ENCODE data around the gene TMEM53.
A peak's percentile ranks its signal among the peaks of the same experiment; 100 is the strongest.

Gene TMEM53

DNA sequence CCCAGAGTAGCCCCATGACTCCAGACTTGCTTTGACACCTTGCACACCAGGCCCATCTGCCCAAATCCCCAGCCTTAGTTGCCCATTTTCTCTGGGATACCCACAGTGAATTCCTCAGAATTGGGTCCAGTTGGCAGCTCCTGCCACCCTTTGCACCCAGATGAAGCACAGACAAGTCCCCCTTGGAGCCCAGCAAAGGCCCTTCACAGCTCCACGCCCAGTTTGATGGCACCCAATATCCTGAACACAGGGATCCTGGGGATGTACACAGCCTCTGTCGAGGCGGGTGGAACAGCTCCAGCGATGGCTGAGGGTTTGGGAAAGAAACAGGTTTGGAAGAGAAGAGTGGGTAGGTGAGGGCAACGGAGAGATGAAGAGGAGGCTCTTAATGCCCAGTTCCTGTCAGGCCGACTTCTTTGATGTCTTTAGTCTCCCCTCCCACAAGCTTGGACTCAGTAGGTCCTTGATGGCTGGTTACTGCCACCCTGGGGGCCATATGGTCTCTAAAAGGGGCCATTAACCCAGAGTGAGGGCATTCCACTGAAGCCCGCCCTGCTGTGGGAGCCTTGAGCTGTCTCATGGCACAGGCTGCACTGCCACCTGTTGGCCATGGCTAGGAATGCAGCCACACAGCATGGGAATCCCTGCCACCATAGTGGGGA is 21.7 kb downstream of the TMEM53 start:
- no peaks in the 10 kb centered on the region for H3K27me3 ChIP-seq (ENCODE audit: low read length)
- H3K9ac ChIP-seq (ENCODE audit: low read length): no peak overlapping the region
- no peak overlapping the region for H3K4me3 ChIP-seq (ENCODE audit: insufficient read depth, low read length, poor library complexity, severe bottlenecking)
- no peak overlapping the region for H3K4me2 ChIP-seq (ENCODE audit: low read depth, low read length, poor library complexity, severe bottlenecking)
- no peaks in the 10 kb centered on the region for H3K36me3 ChIP-seq (ENCODE audit: low read length)
- H3K27ac ChIP-seq (ENCODE audit: low read depth, low read length): no peak overlapping the region
- H4K20me1 ChIP-seq (ENCODE audit: low read depth, low read length): no peaks in the 10 kb centered on the region
- no peaks in the 10 kb centered on the region for H3K79me2 ChIP-seq (ENCODE audit: insufficient read depth, low read length)
- no peak overlapping the region for H2AFZ ChIP-seq (ENCODE audit: low read depth, low read length, severe bottlenecking)
- TF ChIP-seq EZH2phosphoT487 (conservative IDR thresholded peaks at IDR 0.05; ENCODE audit: low read length): no peak
- TF ChIP-seq, protein P1, sequence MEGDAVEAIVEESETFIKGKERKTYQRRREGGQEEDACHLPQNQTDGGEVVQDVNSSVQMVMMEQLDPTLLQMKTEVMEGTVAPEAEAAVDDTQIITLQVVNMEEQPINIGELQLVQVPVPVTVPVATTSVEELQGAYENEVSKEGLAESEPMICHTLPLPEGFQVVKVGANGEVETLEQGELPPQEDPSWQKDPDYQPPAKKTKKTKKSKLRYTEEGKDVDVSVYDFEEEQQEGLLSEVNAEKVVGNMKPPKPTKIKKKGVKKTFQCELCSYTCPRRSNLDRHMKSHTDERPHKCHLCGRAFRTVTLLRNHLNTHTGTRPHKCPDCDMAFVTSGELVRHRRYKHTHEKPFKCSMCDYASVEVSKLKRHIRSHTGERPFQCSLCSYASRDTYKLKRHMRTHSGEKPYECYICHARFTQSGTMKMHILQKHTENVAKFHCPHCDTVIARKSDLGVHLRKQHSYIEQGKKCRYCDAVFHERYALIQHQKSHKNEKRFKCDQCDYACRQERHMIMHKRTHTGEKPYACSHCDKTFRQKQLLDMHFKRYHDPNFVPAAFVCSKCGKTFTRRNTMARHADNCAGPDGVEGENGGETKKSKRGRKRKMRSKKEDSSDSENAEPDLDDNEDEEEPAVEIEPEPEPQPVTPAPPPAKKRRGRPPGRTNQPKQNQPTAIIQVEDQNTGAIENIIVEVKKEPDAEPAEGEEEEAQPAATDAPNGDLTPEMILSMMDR (IDR thresholded peaks at IDR 0.05; ENCODE audit: insufficient read depth, low read length, poor library complexity, severe bottlenecking): peak; percentile 94
- no peaks in the 10 kb centered on the region for H3K9me2 ChIP-seq (replicated peaks; ENCODE audit: insufficient read depth, low read length)
- no peaks in the 10 kb centered on the region for H3K9me3 ChIP-seq (ENCODE audit: insufficient read depth, low read length)
- 0 out of 2 replicates have a peak, but pooled peaks cover 8% of the 10 kb centered on the region for H3F3A ChIP-seq (ENCODE audit: insufficient read depth)

DNA sequence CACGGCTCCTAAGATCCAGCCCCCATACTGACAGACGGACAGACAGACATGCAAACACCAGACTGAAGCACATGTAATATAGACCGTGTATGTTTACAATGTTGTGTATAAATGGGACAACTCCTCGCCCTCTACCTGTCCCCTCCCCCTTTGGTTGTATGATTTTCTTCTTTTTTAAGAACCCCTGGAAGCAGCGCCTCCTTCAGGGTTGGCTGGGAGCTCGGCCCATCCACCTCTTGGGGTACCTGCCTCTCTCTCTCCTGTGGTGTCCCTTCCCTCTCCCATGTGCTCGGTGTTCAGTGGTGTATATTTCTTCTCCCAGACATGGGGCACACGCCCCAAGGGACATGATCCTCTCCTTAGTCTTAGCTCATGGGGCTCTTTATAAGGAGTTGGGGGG is 23.2 kb downstream of the TMEM53 start:
- H3K9ac ChIP-seq (ENCODE audit: low read length): no peak overlapping the region
- H2AFZ ChIP-seq (ENCODE audit: low read depth, low read length, severe bottlenecking): no peak overlapping the region
- no peaks in the 10 kb centered on the region for H3K27me3 ChIP-seq (ENCODE audit: low read length)
- TF ChIP-seq, protein P1 (IDR thresholded peaks at IDR 0.05; ENCODE audit: insufficient read depth, low read length, poor library complexity, severe bottlenecking): no peak
- TF ChIP-seq EZH2phosphoT487 (conservative IDR thresholded peaks at IDR 0.05; ENCODE audit: low read length): no peak
- no peak overlapping the region for H3K27ac ChIP-seq (ENCODE audit: low read depth, low read length)
- H3K79me2 ChIP-seq (ENCODE audit: insufficient read depth, low read length): no peaks in the 10 kb centered on the region
- H3K4me3 ChIP-seq (ENCODE audit: insufficient read depth, low read length, poor library complexity, severe bottlenecking): no peak overlapping the region
- no peaks in the 10 kb centered on the region for H3K9me2 ChIP-seq (replicated peaks; ENCODE audit: insufficient read depth, low read length)
- no peak overlapping the region for H3K4me2 ChIP-seq (ENCODE audit: low read depth, low read length, poor library complexity, severe bottlenecking)
- H3K9me3 ChIP-seq (ENCODE audit: insufficient read depth, low read length): no peaks in the 10 kb centered on the region
- H3F3A ChIP-seq (ENCODE audit: insufficient read depth): 0 out of 2 replicates have a peak, but pooled peaks cover 8% of the 10 kb centered on the region
- no peaks in the 10 kb centered on the region for H3K36me3 ChIP-seq (ENCODE audit: low read length)
- H4K20me1 ChIP-seq (ENCODE audit: low read depth, low read length): no peaks in the 10 kb centered on the region

DNA sequence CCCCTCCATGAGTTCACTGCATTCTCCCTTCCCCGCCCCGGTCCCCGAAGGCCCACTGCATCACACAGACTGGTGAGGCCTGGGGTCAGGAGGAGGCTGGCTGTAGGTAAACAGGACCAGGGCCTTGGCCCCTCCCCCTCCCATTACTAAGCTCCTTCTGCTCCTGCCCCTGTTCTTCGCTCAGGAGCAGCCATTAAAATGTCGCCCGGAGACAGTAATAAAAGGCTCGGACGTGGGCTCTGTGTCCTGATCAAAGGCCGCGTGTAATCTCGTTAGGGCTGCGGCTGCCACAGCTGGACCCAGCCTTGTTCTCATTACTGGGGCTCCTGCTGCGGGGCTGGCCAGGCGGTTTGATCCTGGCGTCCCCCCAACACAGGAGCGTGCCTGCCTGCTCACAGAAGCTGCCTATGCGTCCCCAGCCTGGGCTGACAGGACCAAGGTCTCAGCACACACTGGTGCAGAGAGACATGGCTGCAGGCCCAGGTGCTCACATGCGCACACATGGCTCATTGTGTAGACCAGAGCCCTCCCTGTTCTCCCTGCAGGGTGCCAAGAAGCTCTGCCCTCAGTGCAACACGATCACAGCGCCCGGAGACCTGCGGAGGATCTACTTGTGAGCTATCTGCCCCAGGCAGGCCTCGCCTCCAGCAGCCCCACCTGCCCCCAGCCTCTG is 24.0 kb downstream of the TMEM53 start:
- no peaks in the 10 kb centered on the region for H3K79me2 ChIP-seq (ENCODE audit: insufficient read depth, low read length)
- TF ChIP-seq EZH2phosphoT487 (conservative IDR thresholded peaks at IDR 0.05; ENCODE audit: low read length): no peak
- TF ChIP-seq, protein P1 (IDR thresholded peaks at IDR 0.05; ENCODE audit: insufficient read depth, low read length, poor library complexity, severe bottlenecking): no peak
- H3K27ac ChIP-seq (ENCODE audit: low read depth, low read length): no peak overlapping the region
- H3K4me2 ChIP-seq (ENCODE audit: low read depth, low read length, poor library complexity, severe bottlenecking): no peak overlapping the region
- no peaks in the 10 kb centered on the region for H3K9me3 ChIP-seq (ENCODE audit: insufficient read depth, low read length)
- H4K20me1 ChIP-seq (ENCODE audit: low read depth, low read length): no peaks in the 10 kb centered on the region
- no peaks in the 10 kb centered on the region for H3K9me2 ChIP-seq (replicated peaks; ENCODE audit: insufficient read depth, low read length)
- H3F3A ChIP-seq (ENCODE audit: insufficient read depth): 0 out of 2 replicates have a peak, but pooled peaks cover 8% of the 10 kb centered on the region
- no peaks in the 10 kb centered on the region for H3K27me3 ChIP-seq (ENCODE audit: low read length)
- no peak overlapping the region for H2AFZ ChIP-seq (ENCODE audit: low read depth, low read length, severe bottlenecking)
- H3K4me3 ChIP-seq (ENCODE audit: insufficient read depth, low read length, poor library complexity, severe bottlenecking): no peak overlapping the region
- no peak overlapping the region for H3K9ac ChIP-seq (ENCODE audit: low read length)
- no peaks in the 10 kb centered on the region for H3K36me3 ChIP-seq (ENCODE audit: low read length)

Data from SU-DHL-6 (cell line).